A673 (cell line): ENCODE results near the gene OXNAD1. TPM values are rescaled to one million over a fixed set of nuclear protein-coding genes. Genes with fewer than 3 reads are reported as not detected.

ENCODE experiments used
- BruUV-seq: library from RNA; stranded (reverse); fragments of 400-500 nt; replicated peaks from 2 replicates; lab custom pipeline; 2021; lab: Mats Ljungman, UMichigan
- CTCF ChIA-PET: fragments of 300-600 bp; sonication (Branson Sonifier 250); formaldehyde crosslinking; loops from one replicate; lab custom pipeline; 2022; ENCODE audit warnings: antibody characterized with exemption; lab: Charles Lee
- POLR2A ChIA-PET: fragments of 300-600 bp; sonication (Branson Sonifier 250); formaldehyde crosslinking; loops from one replicate; lab custom pipeline; 2022; ENCODE audit warnings: antibody characterized with exemption; ENCODE audit not compliant: low non-redundant PET; lab: Charles Lee
- DNase-seq: peaks from one replicate; pipeline ENCODE4 v3.0.0-alpha.2; 2015; ENCODE audit warnings: low spot score
- H3K27ac ChIP-seq: fragments of 200-600 bp; sonication (generic); 2 replicates; pipeline ENCODE4 v1.5.1; 2016; ENCODE audit warnings: mixed run types, low read depth, mild to moderate bottlenecking, mixed read lengths, antibody characterized with exemption, low read length; ENCODE audit not compliant: poor library complexity, severe bottlenecking
- H3K27me3 ChIP-seq: fragments of 200-600 bp; sonication (generic); replicated peaks from 2 replicates; pipeline ENCODE4 v1.6.1; 2017; ENCODE audit warnings: mixed run types, low read depth, mild to moderate bottlenecking, mixed read lengths, antibody characterized with exemption, low read length; ENCODE audit not compliant: insufficient read depth, poor library complexity
- H3K36me3 ChIP-seq: fragments of 200-600 bp; sonication (generic); 2 replicates; pipeline ENCODE4 v1.6.1; 2016; ENCODE audit warnings: mixed run types, mild to moderate bottlenecking, mixed read lengths, antibody characterized with exemption, low read length; ENCODE audit not compliant: insufficient read depth, poor library complexity, severe bottlenecking
- H3K4me1 ChIP-seq: fragments of 200-600 bp; sonication (generic); 2 replicates; pipeline ENCODE4 v1.6.1; 2017; ENCODE audit warnings: mixed run types, mild to moderate bottlenecking, mixed read lengths, antibody characterized with exemption, low read length; ENCODE audit not compliant: insufficient read depth, poor library complexity, severe bottlenecking
- H3K4me3 ChIP-seq: fragments of 200-600 bp; sonication (generic); 2 replicates; pipeline ENCODE4 v1.5.1; 2016; ENCODE audit warnings: low read depth, mixed run types, mild to moderate bottlenecking, mixed read lengths, low read length; ENCODE audit not compliant: poor library complexity, severe bottlenecking
- H3K9me3 ChIP-seq: fragments of 200-600 bp; sonication (generic); 2 replicates; pipeline ENCODE4 v1.6.1; 2016; ENCODE audit warnings: mixed run types, low read depth, mild to moderate bottlenecking, mixed read lengths, antibody characterized with exemption, low read length; ENCODE audit not compliant: poor library complexity, severe bottlenecking
- CTCF ChIP-seq: fragments of 300-800, 200-600 bp; sonication (generic); conservative IDR thresholded peaks from 2 replicates; pipeline ENCODE4 v1.5.1; 2017; ENCODE audit warnings: low read depth, mild to moderate bottlenecking, antibody characterized with exemption, low read length, moderate library complexity, mixed read lengths
- EZH2 ChIP-seq: fragments of 200-600 bp; sonication (generic); IDR thresholded peaks from 2 replicates; pipeline ENCODE4 v1.6.1; 2017; ENCODE audit warnings: borderline replicate concordance, low read depth, mild to moderate bottlenecking, mixed read lengths, antibody characterized with exemption, low read length; ENCODE audit not compliant: poor library complexity, severe bottlenecking
- intact Hi-C: fragments of 100-400 bp; cut with micrococcal nuclease; formaldehyde crosslinking; loops from one replicate; pipeline ENCODE4 v1.10.0; 2022; ENCODE audit not compliant: unreplicated experiment
- total RNA-seq: library from RNA; stranded (reverse); gene quantifications from 2 replicates; pipeline ENCODE4 v1.2.3, GENCODE V29; 2021

OXNAD1 gene
- total RNA-seq, 1 experiment from 2014 or later, result 21.5 TPM

GRCh38 chr3:16303037-16303575, 38.1 kb downstream of the OXNAD1 start:
- Histone ChIP-seq H3K4me1 (no peaks in the 10 kb centered on the region), H3K4me3 (no peak overlapping the region), H3K27me3 (no peaks in the 10 kb centered on the region), H3K9me3 (no peaks in the 10 kb centered on the region), H3K27ac (no peak overlapping the region), H3K36me3 (no peaks in the 10 kb centered on the region)
- no TSS peak for BruUV-seq
- TF ChIP-seq CTCF (no peak), EZH2 (no peak)
- POLR2A ChIA-PET, result no interaction called here
- intact Hi-C loops, result no loop called here
- no peak for DNase-seq
- CTCF ChIA-PET, result no interaction called here

- no peaks in the 10 kb centered on the region for H3K27me3 ChIP-seq
- H3K4me3 ChIP-seq, result no peak overlapping the region
- H3K27ac ChIP-seq, result no peak overlapping the region
- intact Hi-C loops, result no loop called here
- no peaks in the 10 kb centered on the region for H3K36me3 ChIP-seq
- BruUV-seq, result no TSS peak
- no peak for DNase-seq
- H3K4me1 ChIP-seq, result no peaks in the 10 kb centered on the region
- TF ChIP-seq CTCF (no peak), EZH2 (no peak)
- no peaks in the 10 kb centered on the region for H3K9me3 ChIP-seq
- ChIA-PET POLR2A (no interaction called here), CTCF (no interaction called here)
Observed at GRCh38 chr3:16304061-16305010, 39.3 kb downstream of the OXNAD1 start.

GRCh38 chr3:16305111-16305541, 40.1 kb downstream of the OXNAD1 start:
- Histone ChIP-seq H3K9me3 (no peaks in the 10 kb centered on the region), H3K27me3 (no peaks in the 10 kb centered on the region), H3K27ac (no peak overlapping the region), H3K4me1 (no peaks in the 10 kb centered on the region), H3K4me3 (no peak overlapping the region), H3K36me3 (no peaks in the 10 kb centered on the region)
- POLR2A ChIA-PET, result no interaction called here
- TF ChIP-seq EZH2 (no peak), CTCF (no peak)
- CTCF ChIA-PET, result no interaction called here
- intact Hi-C loops, result no loop called here
- no TSS peak for BruUV-seq
- no peak for DNase-seq
